Mesenchymal stem cell (in vitro differentiated cells and primary cell): ENCODE results near the gene EHF.

Experiments
- DNase-seq: peaks from one replicate; pipeline ENCODE4 v3.0.0-alpha.2; 2013
- H2AFZ ChIP-seq: one replicate; pipeline ENCODE4 v1.6.1; 2013; ENCODE audit warnings: low read depth, mild to moderate bottlenecking, control low read depth, inconsistent platforms, low read length, moderate library complexity
- H2AK5ac ChIP-seq: 2 replicates; pipeline ENCODE4 v1.6.1; 2013; ENCODE audit warnings: low read length, moderate library complexity, mild to moderate bottlenecking, inconsistent platforms; ENCODE audit not compliant: severe bottlenecking
- H2BK120ac ChIP-seq: one replicate; pipeline ENCODE4 v1.6.1; 2013; ENCODE audit warnings: low read depth, mild to moderate bottlenecking, inconsistent platforms, low read length, moderate library complexity
- H2BK12ac ChIP-seq, 2 experiments: one replicate each; pipeline ENCODE4 v1.6.1; 2013; ENCODE audit warnings: inconsistent platforms in 2 of 2, low read length in 2 of 2, mild to moderate bottlenecking in 2 of 2, moderate library complexity in 2 of 2, control low read depth in 1 of 2
- H2BK15ac ChIP-seq: one replicate; pipeline ENCODE4 v1.6.1; 2013; ENCODE audit warnings: mild to moderate bottlenecking, low read depth, inconsistent platforms; ENCODE audit not compliant: poor library complexity, severe bottlenecking
- H2BK5ac ChIP-seq: 2 replicates; pipeline ENCODE4 v1.6.1; 2013; ENCODE audit warnings: low read depth, mild to moderate bottlenecking, low read length, control low read depth, inconsistent platforms; ENCODE audit not compliant: poor library complexity, severe bottlenecking
- H3K14ac ChIP-seq, 2 experiments: one replicate each; pipeline ENCODE4 v1.6.1; 2013; ENCODE audit warnings: inconsistent platforms in 2 of 2, low read length in 2 of 2, control low read depth in 1 of 2, mild to moderate bottlenecking in 1 of 2, moderate library complexity in 1 of 2
- H3K18ac ChIP-seq, 2 experiments: one replicate each; pipeline ENCODE4 v1.6.1; 2013; ENCODE audit warnings: inconsistent platforms in 2 of 2, low read length in 2 of 2, control low read depth in 1 of 2, low read depth in 1 of 2, mild to moderate bottlenecking in 1 of 2
- H3K23ac ChIP-seq, 2 experiments: one replicate each; pipeline ENCODE4 v1.6.1; 2013; ENCODE audit warnings: inconsistent platforms in 2 of 2, low read length in 2 of 2, mild to moderate bottlenecking in 2 of 2, moderate library complexity in 2 of 2, control low read depth in 1 of 2
- H3K27ac ChIP-seq: 2 replicates; pipeline ENCODE4 v1.5.1; 2013; ENCODE audit warnings: mild to moderate bottlenecking, moderate library complexity, low read length, control low read depth, inconsistent platforms; ENCODE audit not compliant: poor library complexity, severe bottlenecking
- H3K27me3 ChIP-seq, 2 experiments: 2 replicates each; pipeline versions ENCODE4 v1.6.1 to v1.7.0; 2013; ENCODE audit warnings: low read length in 2 of 2, mild to moderate bottlenecking in 2 of 2, moderate library complexity in 2 of 2, control low read depth in 1 of 2, inconsistent platforms in 1 of 2; ENCODE audit not compliant: control insufficient read depth in 1 of 2, insufficient read depth in 1 of 2
- H3K36me3 ChIP-seq, 2 experiments: 2 replicates each; pipeline versions ENCODE4 v1.6.1 to v1.7.0; 2013; ENCODE audit warnings: low read length in 2 of 2, control low read depth in 1 of 2, inconsistent platforms in 1 of 2, low read depth in 1 of 2, mild to moderate bottlenecking in 1 of 2; ENCODE audit not compliant: insufficient read depth in 2 of 2, control insufficient read depth in 1 of 2
- H3K4ac ChIP-seq, 2 experiments: one replicate each; pipeline ENCODE4 v1.6.1; 2013; ENCODE audit warnings: inconsistent platforms in 2 of 2, low read length in 2 of 2, mild to moderate bottlenecking in 2 of 2, moderate library complexity in 2 of 2, control low read depth in 1 of 2, low read depth in 1 of 2
- H3K4me1 ChIP-seq: 2 replicates; pipeline ENCODE4 v1.6.1; 2013; ENCODE audit warnings: low read depth, low read length, control low read depth; ENCODE audit not compliant: control insufficient read depth, insufficient read depth
- H3K4me2 ChIP-seq: 2 replicates; pipeline ENCODE4 v1.6.1; 2013; ENCODE audit warnings: low read length, mild to moderate bottlenecking, inconsistent platforms; ENCODE audit not compliant: poor library complexity, severe bottlenecking
- H3K4me3 ChIP-seq, 2 experiments: 2 replicates each; pipeline versions ENCODE4 v1.5.1 to v1.7.0; 2013; ENCODE audit warnings: low read length in 2 of 2, mild to moderate bottlenecking in 2 of 2, control low read depth in 1 of 2, low read depth in 1 of 2; ENCODE audit not compliant: insufficient read depth in 1 of 2
- H3K79me1 ChIP-seq: replicated peaks from 2 replicates; pipeline ENCODE4 v1.6.1; 2013; ENCODE audit warnings: mild to moderate bottlenecking, control low read depth, low read length, inconsistent platforms; ENCODE audit not compliant: poor library complexity, severe bottlenecking
- H3K9ac ChIP-seq: 2 replicates; pipeline ENCODE4 v1.7.0; 2013; ENCODE audit warnings: mild to moderate bottlenecking, low read length, moderate library complexity
- H3K9me3 ChIP-seq: 2 replicates; pipeline ENCODE4 v1.7.0; 2013; ENCODE audit warnings: mild to moderate bottlenecking, low read length; ENCODE audit not compliant: control insufficient read depth
- H4K8ac ChIP-seq: one replicate; pipeline ENCODE4 v1.6.1; 2013; ENCODE audit warnings: inconsistent platforms, mild to moderate bottlenecking, low read length, moderate library complexity
- H4K91ac ChIP-seq: one replicate; pipeline ENCODE4 v1.6.1; 2013; ENCODE audit warnings: mild to moderate bottlenecking, low read length, inconsistent platforms
- WGBS: methylation state at CpG from one replicate; pipeline ENCODE4 v1.1.7; 2013; ENCODE audit warnings: mixed read lengths; 5-methylcytosine and 5-hydroxymethylcytosine counted together

The EHF gene

GRCh38 chr11:34609850-34610249 lies 11.0 kb upstream of the EHF start:
- Histone ChIP-seq H3K79me1 (no peaks in the 10 kb centered on the region), H3K23ac (no peak overlapping the region), H2BK12ac (no peak overlapping the region), H4K91ac (no peak overlapping the region), H2BK120ac (no peak overlapping the region), H3K4me1 (peaks cover 3% of the 10 kb centered on the region), H3K36me3 (no peaks in the 10 kb centered on the region), H3K18ac (no peak overlapping the region), H2AFZ (no peak overlapping the region), H3K14ac (no peak overlapping the region), H3K4me2 (no peak overlapping the region), H4K8ac (no peak overlapping the region), H3K4ac (no peak overlapping the region), H3K27ac (no peak overlapping the region), H3K4me3 (no peak overlapping the region), H3K9ac (no peak overlapping the region), H2BK15ac (no peak overlapping the region), H2BK5ac (no peak overlapping the region), H2AK5ac (no peak overlapping the region), H3K27me3 (peaks cover 0 to 27% of the 10 kb centered on the region in 2 experiments), H3K9me3 (no peaks in the 10 kb centered on the region)
- 87% methylated on average over 7 of the region's 7 CpGs for WGBS
- DNase-seq: no peak

- Histone ChIP-seq H2AK5ac (no peak overlapping the region), H3K14ac (no peak overlapping the region), H3K23ac (no peak overlapping the region), H3K9me3 (no peaks in the 10 kb centered on the region), H3K4me1 (peaks cover 3% of the 10 kb centered on the region), H3K27me3 (peaks cover 0 to 29% of the 10 kb centered on the region in 2 experiments), H4K8ac (no peak overlapping the region), H2BK12ac (no peak overlapping the region), H2BK120ac (no peak overlapping the region), H3K9ac (no peak overlapping the region), H2BK15ac (no peak overlapping the region), H3K27ac (no peak overlapping the region), H3K4ac (no peak overlapping the region), H2BK5ac (no peak overlapping the region), H3K4me3 (no peak overlapping the region), H3K36me3 (no peaks in the 10 kb centered on the region), H4K91ac (no peak overlapping the region), H3K4me2 (no peak overlapping the region), H3K18ac (no peak overlapping the region), H2AFZ (no peak overlapping the region), H3K79me1 (no peaks in the 10 kb centered on the region)
- 97% methylated on average over 5 of the region's 5 CpGs for WGBS
- DNase-seq: no peak
Measured at GRCh38 chr11:34610324-34611041, 10.4 kb upstream of the EHF start.

GRCh38 chr11:34613015-34613414 lies 7.9 kb upstream of the EHF start:
- Histone ChIP-seq H2BK12ac (no peak overlapping the region), H3K14ac (no peak overlapping the region), H3K4me3 (no peak overlapping the region), H4K91ac (no peak overlapping the region), H4K8ac (no peak overlapping the region), H2AFZ (no peak overlapping the region), H3K4ac (no peak overlapping the region), H3K36me3 (no peaks in the 10 kb centered on the region), H2AK5ac (no peak overlapping the region), H2BK120ac (no peak overlapping the region), H3K18ac (no peak overlapping the region), H2BK15ac (no peak overlapping the region), H3K27me3 (peaks cover 0 to 43% of the 10 kb centered on the region in 2 experiments), H3K9ac (no peak overlapping the region), H3K9me3 (no peaks in the 10 kb centered on the region), H2BK5ac (no peak overlapping the region), H3K4me2 (no peak overlapping the region), H3K27ac (no peak overlapping the region), H3K79me1 (no peaks in the 10 kb centered on the region), H3K23ac (no peak overlapping the region), H3K4me1 (peaks cover 3% of the 10 kb centered on the region)
- no peak for DNase-seq

GRCh38 chr11:34613552-34614056 lies 7.3 kb upstream of the EHF start:
- no peak overlapping the region for H3K4ac ChIP-seq
- H2BK5ac ChIP-seq: no peak overlapping the region
- H4K8ac ChIP-seq: no peak overlapping the region
- no peak overlapping the region for H2BK12ac ChIP-seq
- H3K23ac ChIP-seq: no peak overlapping the region
- H2AFZ ChIP-seq: no peak overlapping the region
- no peak overlapping the region for H2BK120ac ChIP-seq
- H3K4me1 ChIP-seq: peaks cover 3% of the 10 kb centered on the region
- H3K9ac ChIP-seq: no peak overlapping the region
- H3K79me1 ChIP-seq: no peaks in the 10 kb centered on the region
- peaks cover 0 to 45% of the 10 kb centered on the region in 2 experiments for H3K27me3 ChIP-seq
- H3K18ac ChIP-seq: no peak overlapping the region
- no peaks in the 10 kb centered on the region for H3K9me3 ChIP-seq
- H3K4me2 ChIP-seq: no peak overlapping the region
- no peak overlapping the region for H3K4me3 ChIP-seq
- H3K36me3 ChIP-seq: no peaks in the 10 kb centered on the region
- no peak overlapping the region for H4K91ac ChIP-seq
- no peak overlapping the region for H3K14ac ChIP-seq
- H3K27ac ChIP-seq: no peak overlapping the region
- no peak overlapping the region for H2AK5ac ChIP-seq
- 77% methylated on average over 2 of the region's 2 CpGs for WGBS
- no peak overlapping the region for H2BK15ac ChIP-seq
- no peak for DNase-seq
